HG03571 (cell line): Measurements from ENCODE around the gene IKBKE.

Experiments
- ATAC-seq: cut with Tn5 transposase; IDR thresholded peaks from one replicate; pipeline ENCODE4 v1.9.1; 2021; ENCODE audit not compliant: unreplicated experiment

The IKBKE gene

DNA sequence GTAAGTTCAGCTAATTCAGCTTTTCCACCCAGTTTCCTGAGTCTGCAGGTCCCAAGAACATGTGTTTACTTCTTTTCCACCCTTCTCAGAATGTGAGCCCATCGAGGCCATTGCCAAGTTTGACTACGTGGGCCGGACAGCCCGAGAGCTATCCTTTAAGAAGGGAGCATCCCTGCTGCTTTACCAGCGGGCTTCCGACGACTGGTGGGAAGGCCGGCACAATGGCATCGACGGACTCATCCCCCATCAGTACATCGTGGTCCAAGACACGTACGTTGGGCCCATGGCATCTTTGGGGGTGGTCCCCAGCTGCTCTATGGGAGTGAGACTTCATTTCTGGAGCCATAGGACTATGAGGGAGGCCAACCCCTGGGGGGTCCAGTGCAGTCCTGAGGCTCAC, 17.2 kb upstream of the IKBKE start:
- ATAC-seq, result no peak

DNA sequence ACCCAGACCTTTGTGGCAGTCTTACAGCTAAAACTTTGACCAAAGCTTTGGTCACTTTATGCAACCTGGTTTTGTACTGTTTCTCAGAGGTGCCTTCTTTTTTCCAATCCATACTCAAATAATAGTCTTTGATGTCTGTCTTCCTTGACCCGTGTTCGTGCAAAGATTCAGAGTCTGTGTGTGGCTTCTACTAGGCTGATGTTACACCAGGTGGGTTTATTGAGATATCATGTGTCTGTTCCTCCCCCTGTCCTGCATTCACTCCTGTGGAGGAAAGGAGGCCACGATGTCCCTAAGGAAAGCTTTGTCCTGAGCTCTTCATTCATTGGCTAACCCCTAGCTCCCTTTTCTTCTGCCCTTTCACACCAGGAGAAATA, 15.0 kb upstream of the IKBKE start:
- ATAC-seq, result no peak

DNA sequence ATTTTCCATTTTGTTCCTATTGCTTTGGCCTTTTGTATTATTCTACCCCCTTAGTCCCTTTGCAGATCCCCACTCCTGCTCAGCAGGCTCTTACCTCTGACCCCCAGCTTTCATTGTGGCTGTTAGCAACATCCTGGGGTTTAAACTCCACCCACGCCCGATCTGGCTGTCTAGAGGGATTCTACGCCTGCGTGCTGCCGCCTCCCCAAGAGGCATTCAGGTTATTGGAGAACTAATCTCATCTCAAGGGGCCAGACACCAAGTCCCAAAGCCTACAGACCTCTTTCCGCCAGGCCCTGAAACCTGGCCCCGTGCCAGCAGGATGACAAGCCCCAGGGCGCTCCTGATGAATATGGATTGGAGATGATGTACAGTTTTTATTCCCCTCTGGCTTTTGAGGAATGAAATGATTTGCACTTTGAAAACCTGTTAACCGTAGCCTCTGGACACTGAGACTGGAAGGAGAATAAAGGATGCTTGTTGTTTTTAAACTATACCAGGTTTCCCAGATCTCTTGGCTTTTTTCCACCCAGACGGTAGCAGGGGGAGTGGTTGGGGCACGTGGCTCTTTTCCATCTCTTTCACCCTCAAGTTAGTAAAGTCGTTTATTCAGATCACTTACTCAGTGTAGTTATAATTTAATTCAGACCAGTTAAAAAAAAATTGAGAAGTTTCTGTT, 14.5 kb upstream of the IKBKE start:
- ATAC-seq, result no peak

DNA sequence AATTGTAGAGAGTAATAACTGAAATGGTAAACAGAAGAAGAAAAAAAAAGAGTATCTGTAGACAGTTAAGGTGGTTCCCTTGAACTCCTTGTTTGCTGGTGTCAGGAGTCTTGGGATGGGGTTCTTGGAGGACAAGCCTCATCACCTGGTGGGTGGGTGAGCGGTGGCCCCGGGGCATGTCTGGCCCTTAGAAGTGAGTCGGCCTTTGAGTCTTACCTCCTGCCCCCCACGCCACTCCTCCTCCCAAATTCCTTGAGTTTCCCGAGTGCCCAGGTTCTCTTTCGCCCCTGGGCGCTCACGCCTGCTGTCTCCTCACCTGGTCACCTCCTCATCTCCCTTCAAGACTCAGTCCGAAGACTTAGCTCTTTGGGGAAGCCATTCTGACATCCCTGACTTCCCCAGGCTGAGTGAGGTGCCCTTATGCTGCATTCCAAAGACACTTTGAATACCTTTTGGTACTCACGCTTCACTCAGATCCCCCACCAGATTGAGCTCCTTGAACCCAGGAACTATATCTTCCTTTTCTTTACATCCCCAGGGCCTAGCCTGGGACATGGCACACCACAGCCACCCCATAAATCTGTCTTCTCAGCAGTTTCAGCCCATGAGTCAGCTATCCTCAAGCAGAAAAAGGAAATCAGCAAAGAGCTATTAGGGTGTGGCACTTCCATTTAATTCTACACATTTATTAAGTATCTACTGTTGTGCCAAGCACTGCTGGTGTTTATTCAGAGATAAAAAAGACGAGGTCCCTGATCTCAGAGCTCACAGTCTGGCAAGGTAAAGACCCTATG, 13.5 kb upstream of the IKBKE start:
- no peak for ATAC-seq

DNA sequence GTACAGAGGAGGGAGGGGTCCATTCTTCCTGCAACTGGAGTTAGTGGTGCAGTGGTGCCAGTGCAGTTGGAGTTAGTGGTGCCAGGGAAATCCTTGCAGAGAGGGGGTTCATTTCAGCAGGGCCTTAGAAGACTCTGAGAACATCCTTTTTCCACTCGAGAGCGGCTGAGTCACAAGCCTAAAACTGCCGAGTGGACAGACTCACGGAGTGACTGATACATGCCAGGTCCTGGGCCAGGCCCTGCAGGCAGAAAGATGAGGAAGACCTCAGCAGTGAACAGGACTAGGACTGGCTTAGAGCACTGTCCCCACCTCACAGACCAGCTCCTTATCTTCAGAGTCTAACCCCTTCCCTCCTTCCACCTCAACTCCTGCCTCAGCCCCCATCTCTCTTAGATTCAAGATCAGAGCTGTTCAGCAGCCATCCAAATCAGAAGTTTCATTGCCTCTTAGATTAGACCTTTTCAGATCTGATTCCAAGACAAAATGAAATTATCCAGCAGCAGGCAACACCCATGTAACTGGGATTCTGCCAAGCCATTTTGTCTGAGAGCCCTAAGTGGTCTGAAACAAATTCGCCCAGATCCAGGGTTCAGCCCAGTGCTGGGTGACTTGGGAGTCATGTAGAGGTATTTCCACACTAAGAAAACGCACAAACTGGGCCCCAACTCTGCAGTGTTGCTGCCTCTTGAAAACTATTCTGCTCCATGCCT, 12.7 kb upstream of the IKBKE start:
- ATAC-seq, result no peak

DNA sequence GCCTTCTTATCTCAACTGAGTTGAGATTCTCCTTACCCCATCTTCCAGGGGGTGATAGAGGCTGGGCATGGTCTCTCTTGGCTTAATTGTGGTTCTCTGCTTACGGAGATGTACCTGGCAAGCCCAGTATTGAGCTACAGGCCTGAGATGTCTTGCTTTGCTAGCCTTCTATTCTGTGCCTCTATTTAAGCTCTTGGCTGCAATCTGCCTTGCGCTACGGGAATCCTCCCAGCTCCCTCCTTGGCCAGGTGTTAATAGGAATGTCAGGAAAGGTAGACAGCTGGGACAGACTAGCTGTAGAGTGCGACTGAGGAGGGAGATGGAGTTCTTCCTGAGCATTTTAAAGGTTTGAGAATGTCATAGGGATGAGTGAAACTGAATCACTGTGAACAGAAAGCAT, 10.6 kb upstream of the IKBKE start:
- no peak for ATAC-seq

DNA sequence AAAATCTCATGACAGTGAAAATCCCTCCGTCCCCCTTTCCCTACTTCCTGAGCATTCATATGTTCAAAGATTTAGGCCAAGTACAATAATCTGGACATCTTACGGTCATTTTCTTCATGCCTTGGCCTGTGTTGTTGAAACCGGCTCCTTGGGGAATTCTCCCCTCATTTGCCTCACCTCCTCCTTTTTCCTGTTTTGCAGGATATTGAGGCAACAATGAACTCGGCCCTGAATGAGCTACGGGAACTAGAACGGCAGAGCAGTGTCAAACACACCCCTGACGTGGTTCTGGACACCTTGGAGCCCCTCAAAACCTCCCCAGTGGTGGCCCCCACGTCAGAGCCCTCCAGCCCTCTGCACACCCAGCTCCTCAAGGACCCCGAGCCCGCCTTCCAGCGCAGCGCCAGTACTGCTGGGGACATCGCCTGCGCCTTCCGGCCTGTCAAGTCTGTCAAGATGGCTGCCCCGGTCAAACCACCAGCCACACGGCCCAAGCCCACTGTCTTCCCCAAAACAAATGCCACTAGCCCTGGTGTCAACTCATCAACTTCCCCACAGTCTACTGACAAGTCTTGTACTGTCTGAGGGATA, 9.3 kb upstream of the IKBKE start:
- ATAC-seq, result no peak

DNA sequence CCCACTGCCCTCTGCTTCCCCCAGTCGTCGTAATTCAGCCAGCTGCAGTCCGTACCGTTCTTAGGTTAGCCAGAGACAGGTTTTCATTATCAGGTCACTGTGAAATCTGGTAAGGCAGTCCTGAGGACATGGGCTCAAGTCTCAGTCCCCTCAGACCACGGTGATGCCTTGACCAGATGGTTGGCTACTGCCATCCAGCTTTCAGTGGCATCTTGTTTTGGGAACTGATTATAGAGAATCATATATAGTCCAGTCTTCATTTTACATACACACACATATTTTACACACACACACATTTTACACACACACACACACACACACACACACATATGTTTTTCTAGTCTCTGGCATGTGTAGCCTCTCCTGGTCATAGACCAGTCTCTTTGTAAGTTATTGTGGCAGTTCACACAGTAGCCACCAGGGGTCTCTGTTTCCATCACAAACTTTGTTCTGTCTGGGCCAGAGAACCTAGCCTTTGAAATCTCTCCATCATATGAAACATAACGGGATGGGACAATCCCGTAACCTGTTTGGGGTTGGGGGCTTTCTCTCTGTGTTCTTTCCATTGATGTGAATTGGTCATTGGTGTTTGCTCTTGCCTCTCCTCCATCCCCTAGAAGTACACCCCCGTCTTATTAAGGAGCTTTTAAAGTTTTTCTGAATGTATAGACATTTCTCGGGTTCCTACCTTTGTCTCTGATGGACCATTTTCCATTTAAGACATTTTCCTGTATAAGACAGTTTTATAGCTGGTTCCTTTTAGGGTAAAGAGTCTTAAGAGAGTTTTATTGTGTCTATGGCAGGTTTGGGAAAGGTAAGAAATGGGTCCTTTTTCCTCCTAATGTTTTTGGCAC, 8.4 kb upstream of the IKBKE start:
- no peak for ATAC-seq

DNA sequence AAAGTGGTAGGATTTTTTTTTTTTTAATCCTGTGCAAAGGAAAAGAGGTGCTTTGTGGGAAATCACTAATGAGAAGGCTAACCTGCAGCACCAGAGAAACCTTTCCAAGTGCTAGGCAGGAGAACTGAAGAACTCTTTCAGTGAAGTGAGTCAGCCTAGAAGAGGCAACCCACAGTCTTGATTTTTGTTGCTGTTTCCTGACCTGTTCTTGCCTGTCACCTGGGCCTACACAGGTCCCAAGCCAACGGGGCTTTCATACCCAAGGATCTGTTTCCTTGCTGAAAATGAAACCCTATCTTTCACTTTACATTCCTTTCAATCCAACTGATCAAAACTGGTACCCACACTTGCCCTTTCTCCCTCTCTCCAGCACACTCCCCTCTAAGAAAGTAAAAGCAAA, 7.1 kb upstream of the IKBKE start:
- no peak for ATAC-seq

DNA sequence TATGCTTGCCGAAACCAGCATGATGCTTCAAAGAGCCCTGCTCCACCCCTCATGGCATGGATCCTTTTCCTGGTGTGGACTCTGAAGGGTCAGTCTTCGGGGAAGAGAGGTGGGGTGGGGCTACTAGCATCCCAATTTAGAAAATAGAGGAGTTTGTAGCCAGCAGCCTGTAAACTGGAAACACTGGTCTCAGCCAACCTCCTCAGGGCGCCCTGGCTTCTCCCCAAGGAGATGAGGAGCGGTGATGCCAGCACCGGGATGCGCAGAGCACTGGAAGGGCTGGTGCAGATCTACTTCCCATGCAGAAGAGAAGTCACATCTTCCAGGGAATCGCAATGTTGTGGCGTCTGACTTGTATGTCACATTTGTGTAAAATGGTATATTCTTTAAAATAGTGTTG, 6.4 kb upstream of the IKBKE start:
- ATAC-seq, result no peak

DNA sequence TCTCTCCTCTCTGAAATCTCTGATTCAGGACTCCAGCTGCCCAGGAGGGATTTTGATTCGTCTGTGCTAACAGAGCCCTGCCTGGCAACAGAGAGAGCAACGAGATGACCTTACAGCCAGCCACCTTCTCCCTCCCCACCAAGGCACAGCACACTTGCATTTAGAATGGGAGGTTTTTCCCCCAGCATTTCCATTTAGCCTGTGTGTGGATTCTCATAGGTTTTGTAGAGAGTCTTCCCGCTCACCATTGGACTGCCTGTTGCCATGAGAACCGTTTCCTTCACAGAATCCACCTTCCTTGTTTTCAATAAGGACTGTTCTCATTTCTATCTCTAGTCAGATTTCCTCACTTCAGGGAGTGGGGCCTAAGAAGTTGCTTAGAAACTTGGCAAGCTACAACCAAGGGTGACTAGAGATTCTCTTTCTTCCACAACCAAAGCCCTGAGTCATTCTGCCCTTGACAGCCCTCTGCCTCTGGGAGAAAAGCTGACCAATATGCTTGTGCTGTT, 5.8 kb upstream of the IKBKE start:
- no peak for ATAC-seq

DNA sequence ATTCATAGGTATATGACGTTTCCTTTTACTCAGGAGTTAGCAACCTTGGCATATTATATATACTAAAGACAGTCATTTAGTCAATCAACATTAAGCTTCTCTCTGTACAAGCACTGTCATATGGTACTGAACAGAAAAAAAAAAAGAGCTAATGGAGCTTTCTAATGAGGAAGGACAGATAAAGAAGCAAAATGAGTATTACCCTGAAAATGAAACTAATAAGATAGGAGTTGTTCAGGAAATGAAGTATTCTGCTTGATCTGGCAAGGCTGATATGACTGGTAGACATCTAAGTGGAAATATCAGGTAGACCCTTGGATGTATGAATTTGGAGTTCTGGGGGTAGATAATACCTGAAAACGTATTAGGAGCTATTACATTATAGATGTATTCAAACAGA, 4.3 kb upstream of the IKBKE start:
- no peak for ATAC-seq

DNA sequence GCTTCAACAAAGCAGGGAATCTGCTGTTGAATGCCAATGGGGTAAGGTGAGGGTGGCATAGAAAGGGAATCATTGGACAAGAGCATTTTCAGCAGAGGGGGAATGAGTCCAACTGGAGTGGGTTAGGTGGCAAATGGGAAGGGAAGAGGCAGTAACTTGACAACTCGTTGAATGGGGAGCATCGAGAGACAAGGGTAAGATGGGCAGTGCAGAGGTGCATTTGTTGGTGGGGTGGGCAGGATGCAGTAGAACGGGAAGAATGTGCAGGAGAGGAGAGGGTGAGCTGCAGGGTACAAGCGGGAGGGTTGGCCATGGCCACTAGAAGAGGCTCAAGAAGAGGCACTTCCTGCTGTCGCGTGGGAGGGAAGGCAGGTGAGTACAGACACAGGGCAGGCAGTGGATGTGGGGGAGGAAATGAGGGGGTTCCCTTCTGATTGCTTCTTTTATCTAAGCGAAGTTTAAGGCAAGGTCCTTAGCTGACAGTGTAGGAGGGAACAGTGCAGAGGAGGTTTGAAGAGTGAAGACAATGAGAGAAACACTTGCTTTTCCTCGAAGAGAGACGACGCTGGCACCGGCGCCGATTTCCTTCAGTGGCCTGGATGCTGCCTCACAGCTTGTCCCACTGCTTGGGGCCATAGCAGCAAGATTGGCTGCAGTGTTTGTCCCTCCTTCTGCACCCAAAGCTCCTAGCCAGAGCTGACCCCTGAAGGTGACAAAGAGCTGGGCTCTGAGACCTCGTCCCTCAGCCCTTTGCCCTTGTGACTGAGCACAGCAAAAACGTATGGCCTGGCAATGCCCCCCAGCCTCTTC, 3.2 kb upstream of the IKBKE start:
- ATAC-seq, result no peak

DNA sequence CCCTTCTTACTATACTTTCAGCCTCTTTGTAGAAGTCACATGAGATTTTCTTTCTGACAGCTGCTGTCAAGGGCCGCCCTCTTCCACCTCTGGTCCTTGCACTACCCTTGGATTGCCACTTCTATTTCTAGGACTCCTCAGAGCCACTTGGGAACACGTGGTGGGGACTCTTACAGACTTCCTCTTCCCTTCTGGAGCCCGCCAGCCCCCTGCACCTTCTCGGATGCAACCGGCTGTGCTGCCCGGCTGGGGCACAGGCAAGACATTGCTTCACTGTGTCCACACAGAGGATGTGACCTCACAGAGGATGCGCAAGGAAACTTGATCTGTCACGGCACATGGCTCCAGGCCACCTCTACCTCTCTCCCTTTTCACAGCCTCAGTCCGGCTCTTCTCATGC, 2.4 kb upstream of the IKBKE start:
- ATAC-seq, result no peak

DNA sequence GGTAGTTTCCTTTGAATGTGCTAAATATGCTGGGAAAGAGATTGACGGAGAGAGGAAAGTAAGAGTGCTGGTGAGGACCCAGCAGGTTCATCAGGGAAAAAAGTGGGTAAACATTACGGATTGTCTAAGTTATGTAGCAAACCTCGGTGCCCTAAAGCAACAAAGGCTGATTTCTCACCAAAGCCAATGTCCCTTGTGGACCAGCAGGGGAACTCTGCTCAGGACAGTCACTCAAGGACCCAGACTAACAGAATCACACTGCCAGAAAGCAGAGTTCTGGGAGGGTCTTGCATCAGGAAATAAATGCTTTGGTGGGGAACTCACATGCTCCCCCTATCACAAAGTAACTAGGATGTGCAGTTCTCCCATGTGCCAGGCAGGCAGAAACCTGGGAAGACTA, 1.7 kb upstream of the IKBKE start:
- no peak for ATAC-seq

DNA sequence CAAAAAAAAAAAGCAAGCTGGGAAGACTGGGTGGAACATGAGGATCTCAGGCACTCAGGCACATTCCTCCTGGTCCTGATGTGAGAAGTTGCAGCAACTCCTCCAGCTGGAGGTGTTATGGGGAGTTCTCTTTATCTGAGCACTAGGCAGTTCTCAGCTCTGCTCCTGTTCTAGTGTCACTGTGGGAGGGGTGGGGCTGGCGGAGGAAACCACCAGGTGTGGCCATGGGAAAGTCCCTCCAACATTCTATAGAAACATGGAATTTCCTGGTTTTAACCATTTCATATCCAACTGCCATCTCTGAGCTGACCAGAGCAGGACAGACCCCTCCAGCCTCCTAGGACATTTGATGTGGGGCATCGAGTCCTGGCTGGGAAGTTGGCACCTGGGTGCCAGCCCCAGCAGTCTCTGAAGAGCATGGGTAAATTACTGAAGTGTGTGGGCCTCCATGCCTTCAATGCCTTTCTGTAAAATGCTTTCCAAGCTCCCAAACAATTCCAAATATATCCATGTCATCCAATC, 804 bp upstream of the IKBKE start:
- ATAC-seq, result no peak

DNA sequence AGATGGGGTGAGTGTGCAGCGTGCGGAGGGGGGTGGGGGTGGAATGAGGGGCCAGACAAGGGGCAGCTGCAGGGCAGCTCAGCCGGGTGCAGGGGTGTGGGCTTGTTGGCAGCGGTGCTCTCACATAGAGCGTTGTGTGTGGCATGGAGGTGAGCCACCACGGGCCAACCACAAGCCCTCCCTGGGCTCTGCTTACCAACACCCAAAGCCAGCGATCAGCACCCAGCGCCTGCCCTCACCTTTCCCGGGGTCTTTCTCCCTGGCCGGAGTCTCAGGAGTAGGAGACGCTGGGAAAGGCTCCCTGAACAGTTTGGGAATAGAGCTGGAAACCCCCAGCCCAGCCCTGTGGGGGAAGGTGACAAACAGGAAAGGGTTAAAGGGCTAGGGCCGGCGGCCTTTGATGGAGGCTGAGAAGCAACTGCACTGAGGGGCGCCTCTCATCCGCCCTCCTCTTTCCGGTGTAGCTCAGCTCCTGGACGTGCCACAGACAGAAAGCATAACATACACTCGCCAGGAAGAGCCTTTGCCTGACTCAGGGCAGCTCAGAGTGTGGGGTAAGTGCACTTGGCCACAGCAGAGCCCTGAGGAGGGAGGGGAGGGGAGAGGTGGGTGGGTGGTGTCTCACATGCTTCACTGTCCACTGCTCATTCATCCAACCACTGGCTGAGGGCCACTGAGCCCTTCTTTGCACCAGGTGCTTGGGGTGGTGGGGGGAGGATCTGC, 577 bp downstream of the IKBKE start:
- peak; percentile 11 for ATAC-seq

DNA sequence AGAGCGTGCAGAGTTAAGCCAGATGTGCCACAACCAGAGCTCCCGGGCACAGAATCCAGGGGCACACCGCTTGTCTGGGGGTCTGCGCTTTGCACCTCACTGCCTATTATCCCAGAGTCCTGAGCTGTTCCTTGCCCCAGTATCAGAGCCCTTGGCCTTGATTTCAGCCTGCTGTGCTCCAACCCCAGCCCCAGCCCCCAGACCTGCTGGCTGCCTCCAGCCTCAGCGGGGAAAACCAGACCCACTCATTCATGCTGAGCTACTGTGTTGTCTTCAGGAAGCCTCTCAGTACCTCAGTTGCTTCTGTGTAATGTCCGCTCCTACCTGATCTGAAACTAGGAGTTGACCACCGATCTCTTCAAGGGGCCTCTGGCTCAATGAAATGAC, 1.1 kb downstream of the IKBKE start:
- ATAC-seq, result no peak

DNA sequence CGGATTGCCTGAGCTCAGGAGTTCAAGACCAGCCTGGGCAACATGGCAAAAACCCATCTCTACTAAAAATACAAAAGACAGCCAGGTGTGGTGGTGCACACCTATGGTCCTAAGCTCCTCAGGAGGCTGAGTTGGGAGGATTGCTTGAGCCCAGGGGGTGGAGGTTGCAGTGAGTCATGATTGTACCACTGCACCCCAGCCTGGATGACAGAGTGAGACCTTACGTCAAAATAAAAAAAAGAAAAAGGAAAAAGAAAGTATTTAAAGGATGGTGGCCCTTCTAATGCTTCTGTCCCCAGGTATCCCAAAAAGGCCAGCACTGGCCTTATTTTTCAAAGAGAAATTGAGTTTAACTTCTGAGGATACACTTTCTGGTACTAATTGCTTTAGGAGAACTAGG, 1.7 kb downstream of the IKBKE start:
- no peak for ATAC-seq
